GM13976 (cell line): ENCODE results near the gene MSANTD2.

Source experiments
- DNase-seq: peaks from one replicate; pipeline ENCODE4 v3.0.0; 2012; ENCODE audit warnings: low spot score
- in situ Hi-C: fragments of 300-500 bp; cut with MboI; formaldehyde crosslinking; loops from one replicate; pipeline ENCODE4 v1.12.0; 2022; ENCODE audit warnings: low sequenced_read_pairs, mixed read lengths, inconsistent platforms; ENCODE audit not compliant: unreplicated experiment
- TF ChIP-seq, protein P1 (sequence below): IDR thresholded peaks from 2 replicates; pipeline ENCODE4 v1.5.1; 2012; ENCODE audit warnings: borderline replicate concordance, mild to moderate bottlenecking; ENCODE audit not compliant: insufficient read depth; ENCODE audit errors: extremely low read depth, missing control alignments, control extremely low read depth

MSANTD2 gene

DNA sequence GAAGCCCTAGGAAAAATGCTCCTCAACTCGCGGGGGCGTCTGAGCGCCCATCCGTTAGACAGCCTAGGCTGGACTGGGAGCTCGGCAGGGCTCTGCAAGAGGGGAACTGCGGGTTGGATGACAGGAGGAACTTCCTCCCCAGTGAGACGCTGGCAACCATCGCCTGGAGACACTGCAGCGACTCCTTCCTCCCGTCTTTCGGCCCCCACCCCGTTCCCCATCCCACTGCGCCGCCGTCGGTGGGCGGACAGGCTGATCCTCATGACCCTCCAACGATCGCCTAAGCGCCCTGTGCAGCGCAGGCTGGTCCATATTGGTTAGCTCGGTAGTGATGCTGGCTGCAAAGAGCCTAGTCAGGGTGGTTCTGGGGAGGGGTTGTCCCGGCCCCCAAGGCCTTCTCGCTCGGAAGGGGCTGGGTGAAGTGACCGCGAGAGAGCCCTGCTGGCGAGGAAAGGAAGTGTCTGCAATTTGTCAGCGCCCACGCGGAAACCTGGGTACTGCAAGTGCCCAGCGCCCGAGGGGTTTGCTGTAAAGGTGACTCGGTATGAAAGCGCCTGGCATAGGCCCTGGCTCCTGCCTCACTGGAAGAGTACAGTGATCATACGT is 59.8 kb downstream of the MSANTD2 start:
- peak; percentile 63 for DNase-seq
- TF ChIP-seq, protein P1, sequence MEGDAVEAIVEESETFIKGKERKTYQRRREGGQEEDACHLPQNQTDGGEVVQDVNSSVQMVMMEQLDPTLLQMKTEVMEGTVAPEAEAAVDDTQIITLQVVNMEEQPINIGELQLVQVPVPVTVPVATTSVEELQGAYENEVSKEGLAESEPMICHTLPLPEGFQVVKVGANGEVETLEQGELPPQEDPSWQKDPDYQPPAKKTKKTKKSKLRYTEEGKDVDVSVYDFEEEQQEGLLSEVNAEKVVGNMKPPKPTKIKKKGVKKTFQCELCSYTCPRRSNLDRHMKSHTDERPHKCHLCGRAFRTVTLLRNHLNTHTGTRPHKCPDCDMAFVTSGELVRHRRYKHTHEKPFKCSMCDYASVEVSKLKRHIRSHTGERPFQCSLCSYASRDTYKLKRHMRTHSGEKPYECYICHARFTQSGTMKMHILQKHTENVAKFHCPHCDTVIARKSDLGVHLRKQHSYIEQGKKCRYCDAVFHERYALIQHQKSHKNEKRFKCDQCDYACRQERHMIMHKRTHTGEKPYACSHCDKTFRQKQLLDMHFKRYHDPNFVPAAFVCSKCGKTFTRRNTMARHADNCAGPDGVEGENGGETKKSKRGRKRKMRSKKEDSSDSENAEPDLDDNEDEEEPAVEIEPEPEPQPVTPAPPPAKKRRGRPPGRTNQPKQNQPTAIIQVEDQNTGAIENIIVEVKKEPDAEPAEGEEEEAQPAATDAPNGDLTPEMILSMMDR = peak; percentile 43
- in situ Hi-C loops = no loop called here

DNA sequence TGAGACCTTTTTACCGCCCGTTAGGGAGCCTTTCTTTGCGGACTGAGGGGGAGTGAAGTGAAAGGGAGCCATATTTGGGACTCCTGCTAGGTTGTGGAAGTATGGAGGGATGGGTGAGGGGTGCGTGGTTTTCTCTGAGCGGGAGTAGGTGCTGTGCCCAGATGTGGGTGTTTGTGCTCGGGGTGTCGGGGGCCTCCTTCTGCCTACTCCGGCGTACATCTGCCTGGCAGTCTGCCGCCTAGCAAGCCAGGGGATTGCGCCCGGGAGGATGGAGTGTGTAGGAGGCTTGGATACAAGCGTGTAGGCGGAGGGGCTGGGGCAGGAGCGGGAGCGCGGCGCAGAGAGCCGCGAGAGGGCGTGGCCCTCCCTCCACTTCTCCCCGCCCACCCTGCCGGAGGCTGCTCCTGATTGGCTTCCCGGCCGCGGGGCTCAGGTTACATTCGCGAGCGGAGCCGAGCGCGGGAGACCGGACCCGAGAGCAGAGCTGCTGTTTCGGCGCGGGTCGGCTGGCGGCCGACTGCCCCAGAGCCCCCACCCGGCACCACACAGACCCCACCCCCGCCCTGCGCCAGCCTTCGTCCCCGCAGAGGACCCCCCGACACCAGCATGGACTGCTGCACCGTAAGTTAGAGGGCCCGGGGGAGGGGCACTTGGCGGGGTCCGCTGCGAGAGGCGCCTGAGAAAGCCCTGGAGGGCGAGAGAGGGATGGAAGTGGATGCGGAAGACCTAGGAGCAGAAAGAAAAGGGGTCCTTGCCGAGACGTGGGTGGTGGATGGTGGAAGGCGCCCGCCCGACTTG is 60.5 kb downstream of the MSANTD2 start, which contains the start of gene NRGN:
Gene NRGN, plus strand, starts transcription at position 464 of the 798 bp plus-strand sequence. Its CDS starts 143 bp downstream, at position 607.
- in situ Hi-C loops = no loop called here
- TF ChIP-seq, protein P1 = no peak
- peak; percentile 97 for DNase-seq

DNA sequence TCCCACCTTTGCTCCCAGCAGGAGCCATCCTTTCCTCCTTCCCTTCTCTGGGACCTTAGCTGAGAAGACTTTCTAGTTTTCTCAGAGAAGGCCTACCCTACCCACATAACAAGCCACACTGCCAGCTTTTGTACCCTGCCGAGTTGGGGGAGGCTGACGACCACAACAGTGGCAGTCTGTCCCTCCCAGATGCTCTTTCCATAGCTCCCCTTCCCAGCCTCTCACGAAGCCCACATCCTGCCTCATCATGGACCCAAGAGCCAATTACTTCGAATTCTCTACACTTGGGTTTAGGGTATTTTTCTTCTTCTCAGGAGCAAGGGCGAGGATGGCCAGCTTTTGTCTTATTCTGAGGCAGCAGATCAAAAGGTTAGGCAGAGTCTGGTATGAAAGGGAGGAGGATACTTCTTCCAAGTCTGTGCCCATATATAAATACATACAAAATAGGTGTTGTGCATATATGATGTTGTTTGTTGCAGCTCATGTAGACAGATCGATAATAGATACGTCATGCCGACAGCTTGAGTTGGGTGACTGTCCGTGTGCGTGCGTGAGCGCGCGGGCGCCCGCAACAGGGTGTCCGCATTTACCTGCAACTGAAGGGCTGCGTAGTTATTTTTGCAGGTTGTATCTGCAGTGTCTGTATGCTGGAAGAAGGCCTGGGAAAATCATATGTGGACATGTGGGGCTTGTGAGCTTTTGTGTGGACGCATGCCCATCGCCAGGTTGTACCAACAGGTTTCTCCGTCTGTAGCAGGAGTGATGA is 61.3 kb downstream of the MSANTD2 start:
- TF ChIP-seq, protein P1 = no peak
- in situ Hi-C loops = no loop called here
- DNase-seq = no peak

DNA sequence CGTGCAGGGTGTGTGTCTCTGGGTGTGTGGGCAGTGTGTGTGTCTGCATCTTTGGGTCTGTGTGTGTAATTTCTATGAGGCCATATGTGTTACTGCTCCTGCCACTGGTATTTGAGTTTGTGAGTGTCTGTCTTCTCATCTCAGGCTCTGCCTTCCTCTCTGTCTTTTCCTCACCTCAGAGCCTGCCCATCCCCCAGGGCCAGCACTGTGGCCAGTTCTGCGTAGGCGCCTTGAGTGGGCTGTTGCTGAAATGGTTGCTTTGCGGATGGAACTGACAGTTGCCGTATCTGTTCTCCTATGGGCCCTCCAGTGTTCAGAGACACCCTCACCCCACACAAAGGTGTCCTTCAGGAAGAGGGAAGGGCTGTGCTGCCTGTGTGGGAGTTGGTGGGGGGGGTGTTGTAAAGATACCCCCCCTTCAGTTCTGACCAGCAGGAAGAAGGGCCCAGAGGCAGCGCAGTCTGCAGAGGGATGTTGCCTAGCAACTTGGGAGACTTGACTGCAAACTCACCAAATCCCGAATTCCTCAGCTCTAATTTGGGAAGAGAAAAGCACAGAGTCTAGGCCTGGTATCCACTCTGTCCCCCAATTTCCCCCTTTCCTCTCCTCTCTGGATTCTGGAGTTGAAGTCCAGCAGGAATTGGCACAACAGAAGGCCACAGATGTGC is 62.4 kb downstream of the MSANTD2 start:
- TF ChIP-seq, protein P1 = no peak
- no peak for DNase-seq
- in situ Hi-C loops = no loop called here

DNA sequence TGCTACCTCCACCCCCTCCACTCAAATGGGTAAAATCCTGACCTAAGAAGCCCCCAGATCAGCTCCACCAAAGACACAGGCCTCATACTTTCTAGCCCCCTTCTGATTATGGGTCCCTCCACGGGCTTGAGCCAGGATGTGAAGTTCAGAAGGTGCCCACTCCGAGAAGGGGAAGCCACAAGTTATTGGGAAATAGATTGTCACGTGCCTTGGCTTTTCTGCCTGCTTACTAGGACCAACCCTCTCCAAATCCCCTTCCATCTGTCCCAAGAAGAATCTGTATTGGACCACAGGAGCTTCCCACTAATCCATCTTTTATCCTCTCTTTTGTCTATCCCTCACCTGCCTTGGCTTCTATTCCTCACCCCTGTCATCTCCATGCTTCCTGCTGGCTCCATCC is 63.5 kb downstream of the MSANTD2 start:
- DNase-seq = no peak
- TF ChIP-seq, protein P1 = no peak
- in situ Hi-C loops = no loop called here

DNA sequence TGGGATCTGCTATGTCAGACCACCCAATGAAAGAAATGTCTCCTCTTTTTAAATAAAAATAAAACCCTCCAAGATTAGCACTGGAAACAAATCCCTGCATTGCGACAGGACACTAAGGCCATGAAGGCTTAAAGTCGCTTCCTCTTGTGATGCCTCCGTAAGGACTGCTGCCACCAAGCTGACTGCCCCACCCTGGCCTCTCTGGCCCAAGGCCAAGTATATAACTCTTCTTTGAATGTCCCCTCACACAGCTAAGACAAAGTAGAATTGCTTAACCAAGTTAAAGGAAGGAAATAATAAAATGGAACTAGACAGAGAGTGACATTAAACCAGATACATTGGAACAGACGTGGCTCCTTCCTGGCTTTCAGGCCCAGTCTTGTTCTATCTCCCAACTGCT is 68.0 kb downstream of the MSANTD2 start:
- in situ Hi-C loops = no loop called here
- no peak for DNase-seq
- TF ChIP-seq, protein P1 = no peak
